Measurements from ENCODE around the gene CCT6B.

Gene CCT6B

DNA sequence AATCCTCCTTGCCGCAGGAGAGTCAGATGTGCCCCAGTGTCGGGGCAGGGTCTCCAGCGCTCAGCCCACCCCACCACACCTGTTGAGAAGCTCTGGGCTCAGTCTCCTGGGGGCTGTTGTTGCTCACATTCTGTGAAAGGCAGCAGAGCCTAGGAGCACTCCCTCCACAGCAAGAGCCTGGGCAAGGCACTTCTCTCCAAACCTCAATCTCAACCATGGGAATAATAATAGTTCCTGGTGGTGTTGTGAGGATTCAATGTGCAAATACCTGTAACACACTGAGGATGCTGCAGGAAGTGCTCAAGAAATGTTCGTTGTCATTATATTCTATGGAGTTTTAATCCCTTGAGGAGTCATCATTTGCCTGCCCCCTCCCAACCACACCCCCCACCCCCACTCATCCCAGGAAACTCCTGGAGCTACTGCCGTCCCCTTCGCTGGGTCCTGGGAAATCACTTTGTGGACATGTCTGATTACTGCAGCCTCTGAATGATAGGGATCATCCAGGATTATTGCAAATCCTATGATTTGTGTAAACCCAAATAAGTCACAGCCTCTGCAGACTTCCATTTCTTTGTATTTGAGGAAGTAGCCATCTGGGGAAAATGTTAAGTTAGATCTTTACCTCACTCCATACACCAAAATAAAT lies 61.5 kb downstream of the CCT6B start:
- ATAC-seq (ENCODE audit: insufficient read depth, low read depth) (no peak), DNase-seq (no peak)
- Histone ChIP-seq H3K9ac (ENCODE audit: low read depth, low read length) (no peak overlapping the region), H3K4me1 (ENCODE audit: insufficient read depth, low read length) (no peaks in the 10 kb centered on the region), H3K36me3 (ENCODE audit: insufficient read depth, low read length) (no peaks in the 10 kb centered on the region), H3K4me2 (ENCODE audit: insufficient read depth, low read length) (no peak overlapping the region), H3K27me3 (ENCODE audit: insufficient read depth, low read length, poor library complexity) (peaks cover 22% of the 10 kb centered on the region), H4K20me1 (ENCODE audit: insufficient read depth, low read length) (0 out of 2 replicates have a peak, but pooled peaks cover 4% of the 10 kb centered on the region), H3K27ac (ENCODE audit: low read length) (no peak overlapping the region), H2AFZ (ENCODE audit: low read depth, low read length) (no peak overlapping the region), H3K79me2 (ENCODE audit: insufficient read depth, low read length) (no peaks in the 10 kb centered on the region), H3K9me3 (ENCODE audit: insufficient read depth, low read length, severe bottlenecking) (no peaks in the 10 kb centered on the region), H3K4me3 (ENCODE audit: low read depth in 1 of 2, low read length in 2 of 2) (no peak overlapping the region)
- TF ChIP-seq CTCF (IDR thresholded peaks at IDR 0.05; ENCODE audit: borderline replicate concordance, extremely low read depth, low read length, poor library complexity, severe bottlenecking): no peak
- TF ChIP-seq EZH2 (IDR thresholded peaks at IDR 0.05; ENCODE audit: borderline replicate concordance, low read depth, low read length, severe bottlenecking): no peak

DNA sequence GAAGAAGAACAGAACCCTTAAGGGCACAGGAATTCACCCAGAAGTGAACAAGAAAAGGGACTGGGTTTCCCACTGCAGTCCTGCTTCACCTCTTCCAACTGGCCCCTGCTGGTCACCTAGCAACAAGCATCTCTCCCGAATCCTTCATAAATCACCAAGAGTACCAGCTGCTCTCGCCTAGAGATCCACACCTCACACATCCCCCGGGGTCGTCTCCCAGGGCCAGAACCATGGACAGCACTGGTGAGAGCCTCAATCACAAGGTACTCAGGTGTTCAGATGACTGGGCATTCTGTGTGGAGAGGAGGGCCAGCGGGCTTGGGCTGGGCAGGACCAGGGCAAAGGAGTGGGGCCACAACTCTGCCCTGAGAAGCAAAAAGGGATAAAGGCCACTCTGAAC lies 65.9 kb downstream of the CCT6B start:
- Histone ChIP-seq H3K36me3 (ENCODE audit: insufficient read depth, low read length) (no peaks in the 10 kb centered on the region), H3K27ac (ENCODE audit: low read length) (no peak overlapping the region), H3K79me2 (ENCODE audit: insufficient read depth, low read length) (no peaks in the 10 kb centered on the region), H3K4me2 (ENCODE audit: insufficient read depth, low read length) (no peak overlapping the region), H4K20me1 (ENCODE audit: insufficient read depth, low read length) (peaks cover 4% of the 10 kb centered on the region; the same call in 1 of the 2 replicates), H3K4me3 (ENCODE audit: low read depth in 1 of 2, low read length in 2 of 2) (no peak overlapping the region), H3K4me1 (ENCODE audit: insufficient read depth, low read length) (no peaks in the 10 kb centered on the region), H3K9me3 (ENCODE audit: insufficient read depth, low read length, severe bottlenecking) (no peaks in the 10 kb centered on the region), H3K9ac (ENCODE audit: low read depth, low read length) (no peak overlapping the region), H2AFZ (ENCODE audit: low read depth, low read length) (no peak overlapping the region), H3K27me3 (ENCODE audit: insufficient read depth, low read length, poor library complexity) (peaks cover 30% of the 10 kb centered on the region)
- TF ChIP-seq EZH2 (IDR thresholded peaks at IDR 0.05; ENCODE audit: borderline replicate concordance, low read depth, low read length, severe bottlenecking) (no peak), CTCF (IDR thresholded peaks at IDR 0.05; ENCODE audit: borderline replicate concordance, extremely low read depth, low read length, poor library complexity, severe bottlenecking) (no peak)
- ATAC-seq (ENCODE audit: insufficient read depth, low read depth) (no peak), DNase-seq (no peak)

- Histone ChIP-seq H3K4me1 (ENCODE audit: insufficient read depth, low read length) (no peaks in the 10 kb centered on the region), H3K27ac (ENCODE audit: low read length) (no peak overlapping the region), H3K9ac (ENCODE audit: low read depth, low read length) (no peak overlapping the region), H4K20me1 (ENCODE audit: insufficient read depth, low read length) (peaks cover 4% of the 10 kb centered on the region; the same call in 1 of the 2 replicates), H3K9me3 (ENCODE audit: insufficient read depth, low read length, severe bottlenecking) (no peaks in the 10 kb centered on the region), H3K79me2 (ENCODE audit: insufficient read depth, low read length) (no peaks in the 10 kb centered on the region), H3K27me3 (ENCODE audit: insufficient read depth, low read length, poor library complexity) (peaks cover 30% of the 10 kb centered on the region), H3K36me3 (ENCODE audit: insufficient read depth, low read length) (no peaks in the 10 kb centered on the region), H3K4me2 (ENCODE audit: insufficient read depth, low read length) (no peak overlapping the region), H3K4me3 (ENCODE audit: low read depth in 1 of 2, low read length in 2 of 2) (no peak overlapping the region), H2AFZ (ENCODE audit: low read depth, low read length) (no peak overlapping the region)
- ATAC-seq (ENCODE audit: insufficient read depth, low read depth): no peak
- TF ChIP-seq CTCF (IDR thresholded peaks at IDR 0.05; ENCODE audit: borderline replicate concordance, extremely low read depth, low read length, poor library complexity, severe bottlenecking): no peak
- TF ChIP-seq EZH2 (IDR thresholded peaks at IDR 0.05; ENCODE audit: borderline replicate concordance, low read depth, low read length, severe bottlenecking): no peak
- DNase-seq: no peak
Measured at GRCh38 chr17:34894964-34895363, 66.3 kb downstream of the CCT6B start.

Measured in DND-41 (cell line).